Right lobe of liver (tissue), 6 donors: ENCODE results near the gene BCL2A1. TPM values are rescaled to one million over a fixed set of nuclear protein-coding genes. Genes with fewer than 3 reads are reported as not detected.

ENCODE experiments used
- ATAC-seq, 4 donors: fragments of 200-7000 bp; cut with Tn5 transposase; one replicate each; pipeline ENCODE4 v1.9.1; 2020; ENCODE audit warnings: mild to moderate bottlenecking in 4 of 4, moderate library complexity in 4 of 4
- DNase-seq, 3 donors: peaks; one replicate each; pipeline ENCODE4 v3.0.0-alpha.2; 2020
- H3K27ac ChIP-seq, 3 donors: fragments of 200-600 bp; one replicate each; pipeline ENCODE4 v1.8.0; 2022
- H3K27me3 ChIP-seq, 2 donors: fragments of 200-600 bp; one replicate each; pipeline ENCODE4 v1.8.0; 2022
- H3K36me3 ChIP-seq, 4 donors: fragments of 200-600 bp; sonication (generic) in 1 of 4; one replicate each; pipeline versions ENCODE4 v1.5.1 to v1.8.0; 2017 to 2022; ENCODE audit warnings: control low read depth in 1 of 4
- H3K4me1 ChIP-seq, 4 donors: fragments of 200-600 bp; sonication (generic) in 1 of 4; one replicate each; pipeline versions ENCODE4 v1.5.1 to v1.8.0; 2017 to 2022; ENCODE audit warnings: control low read depth in 1 of 4
- H3K4me3 ChIP-seq, 3 donors: fragments of 200-600 bp; one replicate each; pipeline ENCODE4 v1.8.0; 2022
- H3K9me3 ChIP-seq, 4 donors: fragments of 200-600 bp; sonication (generic) in 1 of 4; one replicate each; pipeline versions ENCODE4 v1.5.1 to v1.8.0; 2017 to 2022; ENCODE audit warnings: control low read depth in 1 of 4
- POLR2A ChIP-seq: fragments of 450-650 bp; IDR thresholded peaks from one replicate; pipeline ENCODE4 v1.6.1; 2017; ENCODE audit warnings: antibody characterized with exemption, mild to moderate bottlenecking
- whole genome bisulfite sequencing: methylation state at CpG from one replicate; pipeline ENCODE4 v1.1.6; 2018; ENCODE audit warnings: low coverage, low lambda C conversion rate; ENCODE audit not compliant: insufficient coverage; ENCODE audit errors: missing lambda C conversion rate; 5-methylcytosine and 5-hydroxymethylcytosine counted together
- intact Hi-C, 2 donors: fragments of 100-400 bp; cut with DNase I; formaldehyde crosslinking; loops; one replicate each; pipeline versions ENCODE4 v1.11.2 to v1.14.1; 2022
- total RNA-seq, 6 experiments: library from RNA; depleted of rRNA in 2 of 6; stranded (reverse); fragments of >200 nt in 2 of 6; fragmentation: NEBNext Ultra II Directional in 3 of 6; extraction: Animal tissue kit (Norgen Biotek cat#: 25700) in 3 of 6; gene quantifications; one replicate each; pipeline versions ENCODE4 v1.1.0 to v1.2.4, GENCODE V29; 2016 to 2023
- TF ChIP-seq, protein P1 (sequence below), 4 donors: fragments of 200-600 bp in 3 of 4; fragments of 450-650 bp in 1 of 4; IDR thresholded peaks; one replicate each; pipeline versions ENCODE4 v1.5.1 to v1.8.0; 2016 to 2022; ENCODE audit warnings: antibody characterized with exemption in 4 of 4, mild to moderate bottlenecking in 2 of 4
- donor health status: DM: no; HTN: yes; CAD: no.
- donor health status: DM: no; HTN: no; CAD: no.
- donor health status: DM: no; HTN: no; CAD: no.
- donor health status: DM: no; HTN: yes; CAD: no.
- donor health status: DM: no; HTN: yes; CAD: no.

The BCL2A1 gene
- total RNA-seq, 6 experiments from 2014 or later = 0.26 to 6.9 (median 1.8) TPM

DNA sequence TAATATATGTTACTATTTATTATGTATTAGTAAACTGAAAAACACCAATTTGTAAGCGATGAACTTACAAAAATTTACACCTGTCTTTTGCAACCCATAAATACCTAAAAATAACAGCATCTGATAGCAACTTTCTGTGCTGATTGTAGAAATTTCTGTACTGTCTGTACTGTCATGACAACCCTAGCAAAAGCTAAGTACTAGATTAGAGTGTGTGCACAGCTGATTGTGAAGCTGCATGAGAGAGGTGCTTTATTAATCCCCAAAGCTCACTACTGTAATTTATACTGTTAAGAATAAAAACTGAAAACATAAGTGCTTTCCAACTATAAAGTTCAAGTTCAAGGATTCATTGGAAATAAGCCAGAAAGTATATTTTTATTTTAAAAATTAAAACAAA is 815 bp downstream of the BCL2A1 start:
- Histone ChIP-seq H3K4me3 (no peak overlapping the region), H3K9me3 (no peaks in the 10 kb centered on the region), H3K27me3 (no peaks in the 10 kb centered on the region), H3K36me3 (no peaks in the 10 kb centered on the region), H3K4me1 (peaks cover 0 to 23% (median 0%) of the 10 kb centered on the region in 4 donors), H3K27ac (peak overlapping the region in 2 of 3 donors; percentile 1 to 8)
- DNase-seq (no peak), ATAC-seq (no peak)
- TF ChIP-seq, protein P1, sequence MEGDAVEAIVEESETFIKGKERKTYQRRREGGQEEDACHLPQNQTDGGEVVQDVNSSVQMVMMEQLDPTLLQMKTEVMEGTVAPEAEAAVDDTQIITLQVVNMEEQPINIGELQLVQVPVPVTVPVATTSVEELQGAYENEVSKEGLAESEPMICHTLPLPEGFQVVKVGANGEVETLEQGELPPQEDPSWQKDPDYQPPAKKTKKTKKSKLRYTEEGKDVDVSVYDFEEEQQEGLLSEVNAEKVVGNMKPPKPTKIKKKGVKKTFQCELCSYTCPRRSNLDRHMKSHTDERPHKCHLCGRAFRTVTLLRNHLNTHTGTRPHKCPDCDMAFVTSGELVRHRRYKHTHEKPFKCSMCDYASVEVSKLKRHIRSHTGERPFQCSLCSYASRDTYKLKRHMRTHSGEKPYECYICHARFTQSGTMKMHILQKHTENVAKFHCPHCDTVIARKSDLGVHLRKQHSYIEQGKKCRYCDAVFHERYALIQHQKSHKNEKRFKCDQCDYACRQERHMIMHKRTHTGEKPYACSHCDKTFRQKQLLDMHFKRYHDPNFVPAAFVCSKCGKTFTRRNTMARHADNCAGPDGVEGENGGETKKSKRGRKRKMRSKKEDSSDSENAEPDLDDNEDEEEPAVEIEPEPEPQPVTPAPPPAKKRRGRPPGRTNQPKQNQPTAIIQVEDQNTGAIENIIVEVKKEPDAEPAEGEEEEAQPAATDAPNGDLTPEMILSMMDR (IDR thresholded peaks at IDR 0.05) = no peak
- TF ChIP-seq POLR2A = no peak
- 70% methylated on average over 1 of the region's 1 CpG for WGBS
- intact Hi-C loops = no loop called here

DNA sequence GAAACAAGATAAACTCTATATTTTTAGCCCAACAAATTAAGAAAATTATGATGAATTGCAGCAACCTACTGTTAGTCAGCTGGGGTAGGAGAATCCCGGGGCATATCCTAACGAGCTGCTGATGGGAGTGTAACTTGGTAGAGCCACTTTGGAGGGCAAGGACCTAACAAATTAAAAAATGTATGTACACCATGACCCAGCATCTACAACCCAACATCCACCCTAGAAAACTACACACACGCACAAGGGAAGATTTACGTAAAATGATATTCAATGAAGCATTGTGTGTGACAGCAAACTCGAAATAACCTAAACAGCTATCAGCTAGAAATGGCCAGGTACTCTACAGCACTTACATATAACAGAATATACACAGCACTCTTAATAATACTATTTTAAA is 1.9 kb downstream of the BCL2A1 start:
- WGBS = 65% methylated on average over 5 of the region's 5 CpGs
- Histone ChIP-seq H3K27me3 (no peaks in the 10 kb centered on the region), H3K4me3 (no peak overlapping the region), H3K36me3 (no peaks in the 10 kb centered on the region), H3K9me3 (no peaks in the 10 kb centered on the region), H3K4me1 (peaks cover 0 to 23% (median 0%) of the 10 kb centered on the region in 4 donors), H3K27ac (no peak overlapping the region)
- TF ChIP-seq POLR2A = no peak
- TF ChIP-seq, protein P1 (IDR thresholded peaks at IDR 0.05) = no peak
- DNase-seq (peak in 1 of 3 donors; percentile 35), ATAC-seq (no peak)
- intact Hi-C loops = no loop called here

DNA sequence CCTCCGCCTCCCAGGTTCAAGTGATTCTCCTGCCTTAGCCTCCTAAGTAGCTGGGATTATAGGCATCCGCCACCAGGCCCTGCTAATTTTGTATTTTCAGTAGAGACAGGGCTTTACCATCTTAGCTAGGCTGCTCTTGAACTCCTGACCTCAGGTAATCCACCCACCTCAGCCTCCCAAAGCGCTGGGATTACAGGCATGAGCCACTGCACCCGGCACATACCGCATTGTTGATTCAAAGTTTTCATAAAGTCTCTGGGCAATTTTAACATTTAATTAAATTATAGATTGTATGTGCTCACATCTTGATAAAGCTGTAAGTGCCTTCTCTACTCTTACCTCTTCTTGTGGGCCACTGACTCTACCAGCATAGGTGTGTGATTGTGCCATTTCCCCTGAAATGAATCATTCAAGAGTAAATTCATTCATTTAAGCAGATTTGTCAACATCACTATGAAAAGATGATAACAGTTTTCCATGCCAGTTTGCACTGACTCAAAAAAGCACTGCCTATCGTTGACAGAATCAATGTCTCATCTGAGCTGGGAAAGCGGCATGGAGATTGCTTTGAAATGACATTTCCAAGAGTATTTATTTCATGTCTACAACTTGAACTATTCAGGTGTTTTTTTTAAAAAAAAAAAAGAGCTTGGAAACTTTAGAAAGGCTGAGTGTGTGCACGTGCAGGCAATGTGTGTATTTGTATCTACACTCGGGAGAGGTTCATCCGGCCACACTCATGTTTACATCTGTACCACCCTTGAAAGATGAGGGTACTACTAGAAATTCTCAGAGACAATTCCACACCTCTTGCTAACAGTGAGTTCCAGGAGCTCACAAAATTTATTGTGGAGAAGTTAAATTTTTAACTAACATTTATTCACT is 3.5 kb downstream of the BCL2A1 start:
- 78% methylated on average over 9 of the region's 10 CpGs for WGBS
- Histone ChIP-seq H3K36me3 (no peaks in the 10 kb centered on the region), H3K27me3 (no peaks in the 10 kb centered on the region), H3K27ac (peak overlapping the region in 1 of 3 donors; percentile 1), H3K4me1 (peaks cover 0 to 12% (median 0%) of the 10 kb centered on the region in 4 donors), H3K4me3 (no peak overlapping the region), H3K9me3 (no peaks in the 10 kb centered on the region)
- peak in 1 of 3 donors; percentile 24 for DNase-seq
- ATAC-seq = peak in 1 of 4 donors; percentile 47
- intact Hi-C loops = no loop called here
- no peak for TF ChIP-seq POLR2A
- TF ChIP-seq, protein P1 (IDR thresholded peaks at IDR 0.05) = no peak

DNA sequence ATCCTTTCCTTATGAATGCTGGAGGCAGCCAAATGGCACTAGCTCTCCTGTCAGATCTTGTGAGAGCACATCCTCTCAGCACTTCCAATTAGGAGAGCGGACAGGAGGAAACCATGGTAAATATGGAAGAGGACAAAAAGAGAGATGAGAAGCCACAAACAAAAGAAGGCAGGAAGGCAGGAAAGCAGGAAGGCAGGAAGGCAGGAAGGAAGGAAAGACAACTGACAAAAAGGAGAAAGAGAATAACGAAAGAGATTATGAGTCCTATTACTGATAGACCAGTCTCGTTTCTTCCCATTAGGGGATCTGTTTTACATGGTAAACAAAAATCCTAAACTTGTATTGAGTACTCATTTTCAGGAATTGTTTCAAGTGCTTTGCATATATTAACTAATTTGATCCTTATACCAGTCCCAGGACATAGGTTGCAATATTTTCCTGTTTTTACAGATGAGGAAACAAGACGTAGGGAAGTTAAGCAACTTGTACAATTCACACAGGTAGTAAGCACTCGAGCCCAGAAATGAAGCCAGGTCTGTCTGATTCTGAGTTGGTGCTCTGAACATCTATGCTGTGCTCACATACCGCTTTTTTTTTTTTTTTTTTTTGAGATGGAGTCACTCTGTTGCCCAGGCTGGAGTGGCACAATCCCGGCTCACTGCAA is 4.2 kb downstream of the BCL2A1 start:
- DNase-seq = peak in 1 of 3 donors; percentile 34
- TF ChIP-seq, protein P1 (IDR thresholded peaks at IDR 0.05) = no peak
- TF ChIP-seq POLR2A = no peak
- Histone ChIP-seq H3K27ac (peak overlapping the region in 1 of 3 donors; percentile 1), H3K36me3 (no peaks in the 10 kb centered on the region), H3K4me1 (peaks cover 0 to 5% (median 0%) of the 10 kb centered on the region in 4 donors), H3K9me3 (no peaks in the 10 kb centered on the region), H3K4me3 (no peak overlapping the region), H3K27me3 (no peaks in the 10 kb centered on the region)
- ATAC-seq = no peak
- intact Hi-C loops = no loop called here
- WGBS = 51% methylated on average over 5 of the region's 7 CpGs
